HEK293 (cell line): ENCODE data around the gene PALD1.

Source experiments
- ATF2 ChIP-seq: fragments of 450-650 bp; formaldehyde crosslinking; IDR thresholded peaks from 2 replicates; pipeline ENCODE4 v1.5.1; 2016; ENCODE audit warnings: missing biosample characterization, missing genetic modification characterization, low read depth
- BCL11B ChIP-seq: fragments of 450-650 bp; formaldehyde crosslinking; IDR thresholded peaks from 2 replicates; pipeline ENCODE4 v1.5.1; 2016; ENCODE audit warnings: low read depth, missing biosample characterization, missing genetic modification characterization
- GLIS1 ChIP-seq: fragments of 450-650 bp; formaldehyde crosslinking; IDR thresholded peaks from 2 replicates; pipeline ENCODE4 v1.5.1; 2016; ENCODE audit warnings: missing biosample characterization, missing genetic modification characterization
- KLF7 ChIP-seq: fragments of 450-650 bp; formaldehyde crosslinking; IDR thresholded peaks from 2 replicates; pipeline ENCODE4 v1.5.1; 2016; ENCODE audit warnings: missing biosample characterization, missing genetic modification characterization, borderline replicate concordance
- TCF7L2 ChIP-seq: IDR thresholded peaks from 2 replicates; pipeline ENCODE4 v1.6.1; 2011; ENCODE audit warnings: low read depth, mild to moderate bottlenecking, inconsistent platforms, low read length, moderate library complexity, borderline replicate concordance
- YY2 ChIP-seq: fragments of 450-650 bp; formaldehyde crosslinking; IDR thresholded peaks from 2 replicates; pipeline ENCODE4 v1.5.1; 2016; ENCODE audit warnings: missing biosample characterization, missing genetic modification characterization
- ZFP37 ChIP-seq: fragments of 450-650 bp; formaldehyde crosslinking; IDR thresholded peaks from 2 replicates; pipeline ENCODE4 v1.5.1; 2016; ENCODE audit warnings: missing biosample characterization, missing genetic modification characterization
- ZNF155 ChIP-seq: fragments of 450-650 bp; formaldehyde crosslinking; IDR thresholded peaks from 2 replicates; pipeline ENCODE4 v1.5.1; 2016; ENCODE audit warnings: missing biosample characterization, missing genetic modification characterization
- ZNF169 ChIP-seq: fragments of 450-650 bp; formaldehyde crosslinking; IDR thresholded peaks from 2 replicates; pipeline ENCODE4 v1.5.1; 2016; ENCODE audit warnings: missing biosample characterization, missing genetic modification characterization
- ZNF24 ChIP-seq: fragments of 450-650 bp; formaldehyde crosslinking; IDR thresholded peaks from 2 replicates; pipeline ENCODE4 v1.5.1; 2016; ENCODE audit warnings: missing biosample characterization, missing genetic modification characterization
- ZNF248 ChIP-seq: fragments of 450-650 bp; formaldehyde crosslinking; IDR thresholded peaks from 2 replicates; pipeline ENCODE4 v1.5.1; 2017; ENCODE audit warnings: missing biosample characterization, missing genetic modification characterization
- ZNF266 ChIP-seq: fragments of 450-650 bp; formaldehyde crosslinking; IDR thresholded peaks from 2 replicates; pipeline ENCODE4 v1.5.1; 2016; ENCODE audit warnings: missing biosample characterization, missing genetic modification characterization, low read depth
- ZNF302 ChIP-seq: fragments of 450-650 bp; formaldehyde crosslinking; IDR thresholded peaks from 2 replicates; pipeline ENCODE4 v1.5.1; 2016; ENCODE audit warnings: missing biosample characterization, missing genetic modification characterization, low read depth
- ZNF311 ChIP-seq: fragments of 450-650 bp; formaldehyde crosslinking; IDR thresholded peaks from 2 replicates; pipeline ENCODE4 v1.5.1; 2017; ENCODE audit warnings: missing biosample characterization, missing genetic modification characterization, borderline replicate concordance
- ZNF354C ChIP-seq: fragments of 450-650 bp; formaldehyde crosslinking; IDR thresholded peaks from 2 replicates; pipeline ENCODE4 v1.5.1; 2016; ENCODE audit warnings: missing biosample characterization, missing genetic modification characterization, low read depth, borderline replicate concordance
- ZNF394 ChIP-seq: fragments of 450-650 bp; formaldehyde crosslinking; IDR thresholded peaks from 2 replicates; pipeline ENCODE4 v1.5.1; 2016; ENCODE audit warnings: missing biosample characterization, missing genetic modification characterization, mild to moderate bottlenecking, moderate library complexity, borderline replicate concordance
- ZNF510 ChIP-seq: fragments of 450-650 bp; formaldehyde crosslinking; IDR thresholded peaks from 2 replicates; pipeline ENCODE4 v1.5.1; 2018; ENCODE audit warnings: mild to moderate bottlenecking, missing genetic modification characterization, missing biosample characterization; ENCODE audit not compliant: insufficient replicate concordance
- ZNF518A ChIP-seq: fragments of 450-650 bp; formaldehyde crosslinking; conservative IDR thresholded peaks from 2 replicates; pipeline ENCODE4 v1.5.1; 2016; ENCODE audit warnings: low read depth, missing biosample characterization, missing genetic modification characterization
- ZNF530 ChIP-seq: fragments of 450-650 bp; formaldehyde crosslinking; IDR thresholded peaks from 2 replicates; pipeline ENCODE4 v1.5.1; 2016; ENCODE audit warnings: low read depth, missing biosample characterization, missing genetic modification characterization
- ZNF558 ChIP-seq: fragments of 450-650 bp; formaldehyde crosslinking; IDR thresholded peaks from 2 replicates; pipeline ENCODE4 v1.5.1; 2016; ENCODE audit warnings: missing biosample characterization, missing genetic modification characterization
- ZNF561 ChIP-seq: fragments of 450-650 bp; IDR thresholded peaks from 2 replicates; pipeline ENCODE4 v1.5.1; 2018; ENCODE audit warnings: missing biosample characterization, missing genetic modification characterization, borderline replicate concordance
- ZNF791 ChIP-seq: fragments of 450-650 bp; formaldehyde crosslinking; IDR thresholded peaks from 2 replicates; pipeline ENCODE4 v1.5.1; 2016; ENCODE audit warnings: missing biosample characterization, missing genetic modification characterization
- ZSCAN16 ChIP-seq: fragments of 450-650 bp; formaldehyde crosslinking; IDR thresholded peaks from 2 replicates; pipeline ENCODE4 v1.5.1; 2016; ENCODE audit warnings: missing biosample characterization, missing genetic modification characterization
- TF ChIP-seq, protein P1 (sequence below): fragments of 450-650 bp; formaldehyde crosslinking; IDR thresholded peaks from 2 replicates; pipeline ENCODE4 v1.5.1; 2016; ENCODE audit warnings: missing biosample characterization, missing genetic modification characterization
- TF ChIP-seq, protein P2 (sequence below): fragments of 450-650 bp; formaldehyde crosslinking; IDR thresholded peaks from 2 replicates; pipeline ENCODE4 v1.5.1; 2017; ENCODE audit warnings: missing biosample characterization, missing genetic modification characterization
- TF ChIP-seq, protein P3 (sequence below): fragments of 450-650 bp; formaldehyde crosslinking; IDR thresholded peaks from 2 replicates; pipeline ENCODE4 v1.5.1; 2016; ENCODE audit warnings: missing biosample characterization, missing genetic modification characterization
- TF ChIP-seq, protein P4 (sequence below): fragments of 450-650 bp; formaldehyde crosslinking; optimal IDR thresholded peaks from 2 replicates; pipeline ENCODE3; 2016; ENCODE audit warnings: missing biosample characterization, mild to moderate bottlenecking, missing genetic modification characterization

Gene PALD1

DNA sequence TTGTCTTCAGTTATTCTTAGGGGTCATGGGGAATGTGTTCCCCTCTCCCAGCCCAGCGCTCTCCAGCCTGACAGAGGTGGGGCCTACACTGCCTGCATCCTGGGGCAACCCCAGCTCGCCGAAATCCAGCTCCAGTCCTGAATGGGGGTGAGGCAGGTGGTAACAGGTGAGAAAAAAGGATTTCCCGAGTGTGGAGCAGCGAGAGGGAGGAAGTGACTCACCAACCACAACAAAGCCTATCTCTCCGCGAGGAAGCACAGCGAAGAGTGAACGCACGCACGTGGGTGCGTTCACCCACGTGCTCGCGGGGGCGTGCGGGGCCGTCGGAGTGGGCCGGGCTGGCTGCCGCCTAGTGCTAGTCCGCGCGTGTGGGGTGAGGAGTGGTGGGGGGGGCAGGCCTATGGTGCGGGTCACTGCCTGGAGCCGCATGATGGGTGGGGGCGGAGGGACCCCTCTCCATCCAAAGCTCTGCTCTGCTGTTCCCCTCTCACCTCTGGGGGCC, 855 bp upstream of the PALD1 start (continued):
- TF ChIP-seq ATF2 (tag by site-specific recombination) = no peak
- TF ChIP-seq ZNF24 (tag by site-specific recombination) = no peak
- no peak for TF ChIP-seq ZNF169
- no peak for TF ChIP-seq ZNF354C (tag by site-specific recombination)
- TF ChIP-seq, protein P1, sequence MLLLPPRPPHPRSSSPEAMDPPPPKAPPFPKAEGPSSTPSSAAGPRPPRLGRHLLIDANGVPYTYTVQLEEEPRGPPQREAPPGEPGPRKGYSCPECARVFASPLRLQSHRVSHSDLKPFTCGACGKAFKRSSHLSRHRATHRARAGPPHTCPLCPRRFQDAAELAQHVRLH (tag by site-specific recombination) = no peak
- TF ChIP-seq ZNF510 (tag by site-specific recombination) = no peak
- TF ChIP-seq, protein P2, sequence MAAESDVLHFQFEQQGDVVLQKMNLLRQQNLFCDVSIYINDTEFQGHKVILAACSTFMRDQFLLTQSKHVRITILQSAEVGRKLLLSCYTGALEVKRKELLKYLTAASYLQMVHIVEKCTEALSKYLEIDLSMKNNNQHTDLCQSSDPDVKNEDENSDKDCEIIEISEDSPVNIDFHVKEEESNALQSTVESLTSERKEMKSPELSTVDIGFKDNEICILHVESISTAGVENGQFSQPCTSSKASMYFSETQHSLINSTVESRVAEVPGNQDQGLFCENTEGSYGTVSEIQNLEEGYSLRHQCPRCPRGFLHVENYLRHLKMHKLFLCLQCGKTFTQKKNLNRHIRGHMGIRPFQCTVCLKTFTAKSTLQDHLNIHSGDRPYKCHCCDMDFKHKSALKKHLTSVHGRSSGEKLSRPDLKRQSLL = no peak
- no peak for TF ChIP-seq ZNF302 (tag by site-specific recombination)
- no peak for TF ChIP-seq BCL11B (tag by site-specific recombination)
- TF ChIP-seq ZNF394 = peak; percentile 14; the same call in 1 of the 2 replicates
- TF ChIP-seq, protein P3, sequence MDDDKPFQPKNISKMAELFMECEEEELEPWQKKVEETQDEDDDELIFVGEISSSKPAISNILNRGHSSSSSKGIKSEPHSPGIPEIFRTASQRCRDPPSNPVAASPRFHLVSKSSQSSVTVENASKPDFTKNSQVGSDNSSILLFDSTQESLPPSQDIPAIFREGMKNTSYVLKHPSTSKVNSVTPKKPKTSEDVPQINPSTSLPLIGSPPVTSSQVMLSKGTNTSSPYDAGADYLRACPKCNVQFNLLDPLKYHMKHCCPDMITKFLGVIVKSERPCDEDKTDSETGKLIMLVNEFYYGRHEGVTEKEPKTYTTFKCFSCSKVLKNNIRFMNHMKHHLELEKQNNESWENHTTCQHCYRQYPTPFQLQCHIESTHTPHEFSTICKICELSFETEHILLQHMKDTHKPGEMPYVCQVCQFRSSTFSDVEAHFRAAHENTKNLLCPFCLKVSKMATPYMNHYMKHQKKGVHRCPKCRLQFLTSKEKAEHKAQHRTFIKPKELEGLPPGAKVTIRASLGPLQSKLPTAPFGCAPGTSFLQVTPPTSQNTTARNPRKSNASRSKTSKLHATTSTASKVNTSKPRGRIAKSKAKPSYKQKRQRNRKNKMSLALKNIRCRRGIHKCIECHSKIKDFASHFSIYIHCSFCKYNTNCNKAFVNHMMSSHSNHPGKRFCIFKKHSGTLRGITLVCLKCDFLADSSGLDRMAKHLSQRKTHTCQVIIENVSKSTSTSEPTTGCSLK (tag by site-specific recombination) = no peak
- no peak for TF ChIP-seq ZNF791 (tag by site-specific recombination)
- no peak for TF ChIP-seq ZSCAN16 (tag by site-specific recombination)
- no peak for TF ChIP-seq ZFP37 (tag by site-specific recombination)
- TF ChIP-seq TCF7L2 = no peak
- TF ChIP-seq ZNF518A (tag by site-specific recombination) = no peak
- no peak for TF ChIP-seq ZNF248 (tag by site-specific recombination)
- no peak for TF ChIP-seq KLF7 (tag by site-specific recombination)
- TF ChIP-seq ZNF155 = no peak
- TF ChIP-seq ZNF266 (tag by site-specific recombination) = no peak
- TF ChIP-seq ZNF561 (tag by site-specific recombination) = no peak
- TF ChIP-seq ZNF558 (tag by site-specific recombination) = no peak
- TF ChIP-seq YY2 = no peak
- TF ChIP-seq GLIS1 (tag by site-specific recombination) = peak; percentile 56
- no peak for TF ChIP-seq ZNF530
- TF ChIP-seq ZNF311 = no peak
- TF ChIP-seq, protein P4, sequence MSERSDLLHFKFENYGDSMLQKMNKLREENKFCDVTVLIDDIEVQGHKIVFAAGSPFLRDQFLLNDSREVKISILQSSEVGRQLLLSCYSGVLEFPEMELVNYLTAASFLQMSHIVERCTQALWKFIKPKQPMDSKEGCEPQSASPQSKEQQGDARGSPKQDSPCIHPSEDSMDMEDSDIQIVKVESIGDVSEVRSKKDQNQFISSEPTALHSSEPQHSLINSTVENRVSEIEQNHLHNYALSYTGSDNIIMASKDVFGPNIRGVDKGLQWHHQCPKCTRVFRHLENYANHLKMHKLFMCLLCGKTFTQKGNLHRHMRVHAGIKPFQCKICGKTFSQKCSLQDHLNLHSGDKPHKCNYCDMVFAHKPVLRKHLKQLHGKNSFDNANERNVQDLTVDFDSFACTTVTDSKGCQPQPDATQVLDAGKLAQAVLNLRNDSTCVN (tag by site-specific recombination) = no peak
